ENCODE results near the gene NAALADL2. TPM values are rescaled to one million over a fixed set of nuclear protein-coding genes. Genes with fewer than 3 reads are reported as not detected.

The NAALADL2 gene
- polyA plus RNA-seq, 3 donors = not detected

DNA sequence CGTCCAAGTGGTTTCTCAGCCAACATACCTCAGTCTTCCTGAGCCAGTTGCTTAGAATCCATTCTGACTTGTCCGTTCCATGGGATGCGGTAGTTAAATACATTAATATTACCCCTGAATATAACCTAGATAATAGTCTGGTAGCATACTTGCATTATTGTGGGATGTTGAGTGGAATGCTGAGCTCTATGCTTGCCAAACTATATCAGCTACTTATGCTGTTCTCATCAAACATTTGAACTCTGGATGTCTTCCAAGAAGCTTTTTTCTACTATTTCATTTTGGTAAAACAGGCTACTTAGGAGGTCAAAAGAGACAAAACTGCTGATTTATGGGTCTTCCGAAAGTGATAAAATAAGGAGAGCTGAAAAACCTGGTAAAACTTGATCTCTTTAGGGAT lies 429.5 kb downstream of the NAALADL2 start:
- Mint-ChIP-seq H3K4me1 (no peaks in the 10 kb centered on the region), H3K27ac (no peak overlapping the region), H3K9me3 (peaks cover 0 to 6% (median 2%) of the 10 kb centered on the region in 7 donors), H3K36me3 (no peaks in the 10 kb centered on the region), H3K4me3 (no peak overlapping the region), H3K27me3 (ENCODE audit: low read depth in 3 of 3) (no peaks in the 10 kb centered on the region)
- DNase-seq = no peak
- Histone ChIP-seq H3K27me3 (ENCODE audit: control insufficient read depth in 2 of 2, insufficient read depth in 2 of 2, low read length in 2 of 2) (no peaks in the 10 kb centered on the region), H3K9ac (ENCODE audit: insufficient read depth, low read length, poor library complexity, severe bottlenecking) (no peak overlapping the region), H4K20me1 (ENCODE audit: insufficient read depth, low read length) (no peaks in the 10 kb centered on the region), H3K27ac (ENCODE audit: low read depth in 1 of 2, low read length in 2 of 2) (no peak overlapping the region), H3K4me3 (replicated peaks in 1 of 3; ENCODE audit: low read depth in 2 of 3, low read length in 3 of 3) (no peak overlapping the region), H3K4me2 (replicated peaks; ENCODE audit: extremely low read depth, low read length, poor library complexity, severe bottlenecking) (no peak overlapping the region), H3K4me1 (ENCODE audit: control insufficient read depth in 1 of 2, insufficient read depth in 2 of 2, low read length in 2 of 2) (no peaks in the 10 kb centered on the region), H3K9me3 (replicated peaks in 1 of 2; ENCODE audit: control insufficient read depth in 1 of 2, insufficient read depth in 1 of 2, low read length in 2 of 2) (no peaks in the 10 kb centered on the region), H3K79me2 (ENCODE audit: insufficient read depth, low read length) (no peaks in the 10 kb centered on the region), H3K36me3 (replicated peaks in 1 of 2; ENCODE audit: control insufficient read depth in 1 of 2, insufficient read depth in 2 of 2, low read length in 2 of 2) (no peaks in the 10 kb centered on the region), H2AFZ (ENCODE audit: insufficient read depth, low read depth, low read length, poor library complexity, severe bottlenecking) (no peak overlapping the region)
- no CpG with 5 or more reads among the region's 4 CpGs for WGBS (ENCODE audit: insufficient coverage)
- intact Hi-C loops (cut with micrococcal nuclease) = no loop called here
- TF ChIP-seq, protein P1, sequence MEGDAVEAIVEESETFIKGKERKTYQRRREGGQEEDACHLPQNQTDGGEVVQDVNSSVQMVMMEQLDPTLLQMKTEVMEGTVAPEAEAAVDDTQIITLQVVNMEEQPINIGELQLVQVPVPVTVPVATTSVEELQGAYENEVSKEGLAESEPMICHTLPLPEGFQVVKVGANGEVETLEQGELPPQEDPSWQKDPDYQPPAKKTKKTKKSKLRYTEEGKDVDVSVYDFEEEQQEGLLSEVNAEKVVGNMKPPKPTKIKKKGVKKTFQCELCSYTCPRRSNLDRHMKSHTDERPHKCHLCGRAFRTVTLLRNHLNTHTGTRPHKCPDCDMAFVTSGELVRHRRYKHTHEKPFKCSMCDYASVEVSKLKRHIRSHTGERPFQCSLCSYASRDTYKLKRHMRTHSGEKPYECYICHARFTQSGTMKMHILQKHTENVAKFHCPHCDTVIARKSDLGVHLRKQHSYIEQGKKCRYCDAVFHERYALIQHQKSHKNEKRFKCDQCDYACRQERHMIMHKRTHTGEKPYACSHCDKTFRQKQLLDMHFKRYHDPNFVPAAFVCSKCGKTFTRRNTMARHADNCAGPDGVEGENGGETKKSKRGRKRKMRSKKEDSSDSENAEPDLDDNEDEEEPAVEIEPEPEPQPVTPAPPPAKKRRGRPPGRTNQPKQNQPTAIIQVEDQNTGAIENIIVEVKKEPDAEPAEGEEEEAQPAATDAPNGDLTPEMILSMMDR (IDR thresholded peaks at IDR 0.05) = no peak

DNA sequence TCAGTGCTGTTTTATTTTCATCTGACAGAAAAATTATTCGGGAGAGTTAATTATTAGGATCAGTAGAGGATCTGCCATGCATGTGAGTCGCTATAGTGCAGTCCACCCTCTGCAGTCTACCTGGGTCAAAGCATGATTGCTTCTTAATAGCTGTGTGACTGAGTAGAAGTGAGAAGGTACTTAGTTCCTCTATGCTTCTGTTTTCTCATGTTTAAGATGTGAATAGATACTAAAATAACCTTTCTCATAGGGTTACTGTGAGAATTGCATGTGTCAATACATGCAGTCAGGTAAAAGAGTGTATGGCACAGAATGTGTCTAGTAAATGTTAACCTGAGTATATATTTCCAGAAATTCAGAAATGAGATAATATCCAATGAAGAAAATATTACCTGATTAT lies 435.7 kb downstream of the NAALADL2 start:
- H3K79me2 ChIP-seq (ENCODE audit: insufficient read depth, low read length) = no peaks in the 10 kb centered on the region
- H3K4me1 ChIP-seq (ENCODE audit: control insufficient read depth in 1 of 2, insufficient read depth in 2 of 2, low read length in 2 of 2) = no peaks in the 10 kb centered on the region
- no peaks in the 10 kb centered on the region for H3K36me3 ChIP-seq (replicated peaks in 1 of 2; ENCODE audit: control insufficient read depth in 1 of 2, insufficient read depth in 2 of 2, low read length in 2 of 2)
- no peaks in the 10 kb centered on the region for H4K20me1 ChIP-seq (ENCODE audit: insufficient read depth, low read length)
- H3K9ac ChIP-seq (ENCODE audit: insufficient read depth, low read length, poor library complexity, severe bottlenecking) = no peak overlapping the region
- Mint-ChIP-seq H3K36me3 (no peaks in the 10 kb centered on the region), H3K27me3 (ENCODE audit: low read depth in 3 of 3) (peaks cover 0 to 2% (median 0%) of the 10 kb centered on the region in 3 donors), H3K4me3 (no peak overlapping the region), H3K4me1 (no peaks in the 10 kb centered on the region), H3K27ac (no peak overlapping the region), H3K9me3 (peaks cover 0 to 6% (median 2%) of the 10 kb centered on the region in 7 donors)
- TF ChIP-seq, protein P1 (IDR thresholded peaks at IDR 0.05) = no peak
- H3K4me3 ChIP-seq (replicated peaks in 1 of 3; ENCODE audit: low read depth in 2 of 3, low read length in 3 of 3) = no peak overlapping the region
- no peak overlapping the region for H3K4me2 ChIP-seq (replicated peaks; ENCODE audit: extremely low read depth, low read length, poor library complexity, severe bottlenecking)
- 100% methylated on average over 1 of the region's 2 CpGs for WGBS (ENCODE audit: insufficient coverage)
- no peaks in the 10 kb centered on the region for H3K9me3 ChIP-seq (replicated peaks in 1 of 2; ENCODE audit: control insufficient read depth in 1 of 2, insufficient read depth in 1 of 2, low read length in 2 of 2)
- no peak for DNase-seq
- no peaks in the 10 kb centered on the region for H3K27me3 ChIP-seq (ENCODE audit: control insufficient read depth in 2 of 2, insufficient read depth in 2 of 2, low read length in 2 of 2)
- intact Hi-C loops (cut with micrococcal nuclease) = no loop called here
- no peak overlapping the region for H3K27ac ChIP-seq (ENCODE audit: low read depth in 1 of 2, low read length in 2 of 2)
- H2AFZ ChIP-seq (ENCODE audit: insufficient read depth, low read depth, low read length, poor library complexity, severe bottlenecking) = no peak overlapping the region

Data from CD14-positive monocyte (primary cell).